Raji (cell line): ENCODE measurements around the gene C15orf62.

Experiments used
- POLR2A ChIP-seq: IDR thresholded peaks from 2 replicates; pipeline ENCODE4 v1.6.1; 2011; ENCODE audit warnings: low read depth, low read length, control low read depth; ENCODE audit not compliant: insufficient read depth

C15orf62 gene

GRCh38 chr15:40766906-40767837, 2.6 kb upstream of the C15orf62 start:
- no peak for TF ChIP-seq POLR2A

GRCh38 chr15:40767838-40768500, 1.8 kb upstream of the C15orf62 start:
- no peak for TF ChIP-seq POLR2A

GRCh38 chr15:40768521-40769273, 1.1 kb upstream of the C15orf62 start:
- no peak for TF ChIP-seq POLR2A

- no peak for TF ChIP-seq POLR2A
Observed at GRCh38 chr15:40770147-40770721, 454 bp downstream of the C15orf62 start.

GRCh38 chr15:40771242-40771641, 1.5 kb downstream of the C15orf62 start:
- TF ChIP-seq POLR2A, result no peak

- no peak for TF ChIP-seq POLR2A
Observed at GRCh38 chr15:40772014-40772413, 2.2 kb downstream of the C15orf62 start.

GRCh38 chr15:40773496-40773895, 3.7 kb downstream of the C15orf62 start:
- no peak for TF ChIP-seq POLR2A

- TF ChIP-seq POLR2A, result no peak
Observed at GRCh38 chr15:40773902-40774301, 4.1 kb downstream of the C15orf62 start.

- TF ChIP-seq POLR2A, result no peak
Observed at GRCh38 chr15:40775007-40775406, 5.2 kb downstream of the C15orf62 start.

GRCh38 chr15:40775740-40776536, 6.2 kb downstream of the C15orf62 start:
- TF ChIP-seq POLR2A, result no peak

- TF ChIP-seq POLR2A, result no peak
Observed at GRCh38 chr15:40776537-40777141, 6.9 kb downstream of the C15orf62 start.

GRCh38 chr15:40782609-40783227, 12.9 kb downstream of the C15orf62 start:
- TF ChIP-seq POLR2A, result 0 out of 2 replicates have a peak, but pooled peaks have one; percentile 18

- no peak for TF ChIP-seq POLR2A
Observed at GRCh38 chr15:40785164-40785563, 15.4 kb downstream of the C15orf62 start.
